ENCODE measurements around the gene EXOC6. TPM values are rescaled to one million over a fixed set of nuclear protein-coding genes. Genes with fewer than 3 reads are reported as not detected.
A peak's percentile ranks its signal among the peaks of the same experiment; 100 is the strongest.

The EXOC6 gene
- total and polyA plus RNA-seq, 10 of the 15 experiments (the other 5 are each of a cell fraction or from before 2014, with no cell fraction given) = 7.6 to 53.8 (median 13.3) TPM

- TF ChIP-seq CHD2 (IDR thresholded peaks at IDR 0.05; ENCODE audit: borderline replicate concordance, low read depth, low read length) (no peak), ZNF207 (IDR thresholded peaks at IDR 0.05; ENCODE audit: borderline replicate concordance) (no peak)
Measured at GRCh38 chr10:93083743-93084539, 235.6 kb downstream of the EXOC6 start (continued).

GRCh38 chr10:93085272-93085859, 237.0 kb downstream of the EXOC6 start:
- FAIRE-seq = no peak
- TF ChIP-seq CHD4 (IDR thresholded peaks at IDR 0.05) = no peak
- no peak for TF ChIP-seq CEBPB (IDR thresholded peaks at IDR 0.05; ENCODE audit: borderline replicate concordance in 1 of 2, low read depth in 2 of 2, low read length in 2 of 2)
- TF ChIP-seq CEBPZ (IDR thresholded peaks at IDR 0.05; ENCODE audit: low read depth, low read length) = no peak
- 0 out of 2 replicates have a peak, but pooled peaks have one; percentile 40 for TF ChIP-seq RELB (IDR thresholded peaks at IDR 0.05; ENCODE audit: low read depth)
- TF ChIP-seq ZNF217 (IDR thresholded peaks at IDR 0.05) = no peak
- peak; percentile 46; the same call in 1 of the 2 replicates for TF ChIP-seq IKZF1 (conservative IDR thresholded peaks at IDR 0.05)
- no peak for TF ChIP-seq CBX3 (IDR thresholded peaks at IDR 0.05; ENCODE audit: borderline replicate concordance, low read depth)
- peak in 1 of 2 experiments; percentile 47; a peak in 2 of 4 replicates for TF ChIP-seq IKZF2 (IDR thresholded peaks at IDR 0.05)
- no peak for TF ChIP-seq ATF7 (IDR thresholded peaks at IDR 0.05; ENCODE audit: low read depth)
- peak in 1 of 2 experiments; percentile 39; a peak in 1 of 4 replicates for TF ChIP-seq EP300 (IDR thresholded peaks at IDR 0.05; ENCODE audit: borderline replicate concordance in 1 of 2, control insufficient read depth in 1 of 2, low read depth in 2 of 2, low read length in 2 of 2)
- TF ChIP-seq HSF1 (IDR thresholded peaks at IDR 0.05; ENCODE audit: low read depth, low read length) = no peak
- TF ChIP-seq CBFB (IDR thresholded peaks at IDR 0.05; ENCODE audit: low read depth) = no peak

More at GRCh38 chr10:93085272-93085859, 237.0 kb downstream of the EXOC6 start:
- Histone ChIP-seq H3K27me3 (replicated peaks in 1 of 2; ENCODE audit: control insufficient read depth in 2 of 2, insufficient read depth in 2 of 2, low read length in 1 of 2) (no peaks in the 10 kb centered on the region; a peak in 1 of 4 replicates), H3K9ac (ENCODE audit: control insufficient read depth, insufficient read depth, low read length) (no peak overlapping the region), H3K36me3 (ENCODE audit: control insufficient read depth in 2 of 2, insufficient read depth in 2 of 2, low read length in 1 of 2) (no peaks in the 10 kb centered on the region), H3K27ac (ENCODE audit: control insufficient read depth, insufficient read depth) (no peak overlapping the region), H3K79me2 (ENCODE audit: control insufficient read depth, insufficient read depth, low read length) (no peaks in the 10 kb centered on the region), H4K20me1 (ENCODE audit: control insufficient read depth, insufficient read depth) (no peaks in the 10 kb centered on the region), H2AFZ (ENCODE audit: control insufficient read depth, low read depth, low read length) (no peak overlapping the region), H3K4me1 (ENCODE audit: control insufficient read depth, insufficient read depth, low read length) (peaks cover 5% of the 10 kb centered on the region; the same call in 1 of the 2 replicates), H3K4me2 (ENCODE audit: control insufficient read depth, insufficient read depth) (no peak overlapping the region; the same call in 1 of the 2 replicates), H3K4me3 (no peak overlapping the region), H3K9me3 (replicated peaks; ENCODE audit: control insufficient read depth, insufficient read depth, low read length) (no peaks in the 10 kb centered on the region)
- ChIA-PET CTCF (interaction anchor here (0.6 to 1.3 kb wide), 3 partner anchors 10 to 136 kb away, joined by 3 to 4 read pairs (median 4); no protein-coding TSS in a partner anchor), SMC1A (ENCODE audit: uncharacterized antibody, unreplicated experiment) (interaction anchor here (0.8 to 2.7 kb wide), 4 partner anchors 25 to 397 kb away, joined by 3 to 11 read pairs (median 4); partner anchors contain the start of gene MYOF), POLR2A (no interaction called here), RAD21 (ENCODE audit: unreplicated experiment) (no interaction called here)
- intact Hi-C loops (cut with micrococcal nuclease; ENCODE audit: unreplicated experiment) (no loop called here), in situ Hi-C loops (cut with MboI) (no loop called here)
- ATAC-seq = peak; percentile 75
- 37% methylated on average over 4 of the region's 4 CpGs for WGBS (ENCODE audit: insufficient coverage, insufficient replicate concordance, low lambda C conversion rate, missing lambda C conversion rate)
- DNase-seq (ENCODE audit: low read depth, low spot score) = peak; percentile 38
- no TSS peak for BruUV-seq (replicated peaks)
